SK-N-SH treated with all-trans-retinoic acid at 6 μM for 48 hours (cell line): ENCODE measurements around the gene NCKAP5.

Experiments
- CREB5 ChIP-seq: fragments of 250-450 bp; sonication (Bioruptor Pico); IDR thresholded peaks from 2 replicates; pipeline ENCODE4 v1.5.1; 2020; ENCODE audit warnings: low read depth, mild to moderate bottlenecking, moderate library complexity
- CSDC2 ChIP-seq: fragments of 250-450 bp; sonication (Bioruptor Pico); IDR thresholded peaks from 2 replicates; pipeline ENCODE4 v1.5.0; 2020; ENCODE audit warnings: mild to moderate bottlenecking, moderate library complexity
- CSRNP3 ChIP-seq: fragments of 250-450 bp; sonication (Bioruptor Pico); IDR thresholded peaks from 2 replicates; pipeline ENCODE4 v1.5.1; 2021; ENCODE audit warnings: mild to moderate bottlenecking, moderate library complexity
- PATZ1 ChIP-seq: fragments of 250-450 bp; sonication (Bioruptor Pico); IDR thresholded peaks from 2 replicates; pipeline ENCODE4 v1.8.0; 2020; ENCODE audit warnings: mild to moderate bottlenecking, moderate library complexity, borderline replicate concordance
- PPARA ChIP-seq: fragments of 250-450 bp; sonication (Bioruptor Pico); IDR thresholded peaks from 2 replicates; pipeline ENCODE4 v1.5.0; 2020; ENCODE audit warnings: mild to moderate bottlenecking, borderline replicate concordance
- RARB ChIP-seq: fragments of 250-450 bp; sonication (Bioruptor Pico); IDR thresholded peaks from 2 replicates; pipeline ENCODE4 v1.8.0; 2021; ENCODE audit warnings: mild to moderate bottlenecking, moderate library complexity
- ZFP3 ChIP-seq: fragments of 250-450 bp; sonication (Bioruptor Pico); IDR thresholded peaks from 2 replicates; pipeline ENCODE4 v1.5.0; 2020; ENCODE audit warnings: mild to moderate bottlenecking, moderate library complexity

- no peak for TF ChIP-seq RARB (CRISPR knock-in tag)
- TF ChIP-seq CREB5 (CRISPR knock-in tag) = no peak
- TF ChIP-seq ZFP3 = no peak
- TF ChIP-seq CSDC2 = no peak
- no peak for TF ChIP-seq PATZ1 (CRISPR knock-in tag)
- no peak for TF ChIP-seq CSRNP3 (CRISPR knock-in tag)
- no peak for TF ChIP-seq PPARA
Measured at GRCh38 chr2:132760405-132760804, 807.9 kb downstream of the NCKAP5 start.
